Measurements from ENCODE around the gene PXT1. TPM values are rescaled to one million over a fixed set of nuclear protein-coding genes. Genes with fewer than 3 reads are reported as not detected.

Gene PXT1
- total and polyA plus RNA-seq, 2 experiments from 2014 or later = not detected

DNA sequence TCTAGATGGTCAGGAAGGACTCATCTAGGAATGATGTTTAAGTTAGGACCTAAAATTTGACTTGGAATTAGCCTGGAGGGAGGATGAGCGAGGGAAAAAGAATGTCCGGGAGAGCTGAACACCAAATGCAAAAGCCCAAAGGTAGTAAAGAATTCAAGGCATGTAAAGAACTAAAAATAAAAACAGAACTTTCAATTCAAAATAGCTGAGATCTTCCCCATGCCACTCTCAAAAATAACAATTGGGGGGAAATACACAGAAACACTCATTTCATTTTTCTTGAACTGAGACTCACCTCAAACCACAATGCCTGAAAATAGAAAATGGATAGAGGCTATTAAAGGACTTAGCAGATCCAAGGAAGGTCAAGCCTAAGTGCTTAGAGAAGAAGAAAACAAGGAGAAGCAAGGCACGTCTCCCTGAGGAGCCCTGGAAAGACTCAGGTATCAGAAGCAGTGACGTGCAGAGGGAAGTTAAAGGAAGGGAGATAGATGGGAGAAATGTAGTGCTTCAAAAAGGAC is 10.4 kb downstream of the PXT1 start:
- no peak overlapping the region for H2AFZ ChIP-seq
- no peaks in the 10 kb centered on the region for H3K79me2 ChIP-seq

DNA sequence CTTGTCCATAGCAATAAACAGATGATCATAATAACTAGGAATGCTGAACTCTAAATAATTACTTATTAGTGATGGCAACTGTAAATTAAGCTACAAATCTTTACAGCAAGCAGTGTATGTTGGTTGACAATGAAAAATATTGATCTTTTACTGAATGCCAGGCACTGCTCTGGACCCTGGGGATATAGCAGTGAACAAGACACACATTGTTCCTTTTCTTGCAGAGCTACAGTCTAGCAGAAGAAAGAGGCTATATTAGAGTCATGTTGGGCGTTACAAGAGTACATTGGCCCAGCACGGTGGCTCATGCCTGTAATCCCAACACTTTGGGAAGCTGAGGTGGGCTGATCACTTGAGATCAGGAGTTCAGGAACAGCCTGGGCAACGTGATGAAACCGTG is 11.5 kb downstream of the PXT1 start:
- Histone ChIP-seq H4K20me1 (ENCODE audit: insufficient read depth, poor library complexity, severe bottlenecking) (no peaks in the 10 kb centered on the region), H3K27me3 (no peaks in the 10 kb centered on the region), H2AFZ (no peak overlapping the region), H3K4me3 (no peak overlapping the region), H3K4me1 (ENCODE audit: insufficient read depth) (no peaks in the 10 kb centered on the region), H3K27ac (no peak overlapping the region), H3K9me3 (ENCODE audit: low read depth) (no peaks in the 10 kb centered on the region), H3K4me2 (no peak overlapping the region), H3K36me3 (replicated peaks; ENCODE audit: insufficient read depth, low read depth) (no peaks in the 10 kb centered on the region), H3K79me2 (no peaks in the 10 kb centered on the region), H3K9me2 (replicated peaks; ENCODE audit: insufficient read depth) (no peaks in the 10 kb centered on the region)
- no peak for TF ChIP-seq EZH2 (IDR thresholded peaks at IDR 0.05; ENCODE audit: borderline replicate concordance)
- no peak for DNase-seq (ENCODE audit: low spot score)
- 94% methylated on average over 4 of the region's 4 CpGs for WGBS (ENCODE audit: low lambda C conversion rate, missing lambda C conversion rate)

More for the DNA sequence above, 10.4 kb downstream of the PXT1 start:
- Histone ChIP-seq H3K27me3 (no peaks in the 10 kb centered on the region), H3K36me3 (replicated peaks; ENCODE audit: insufficient read depth, low read depth) (no peaks in the 10 kb centered on the region), H4K20me1 (ENCODE audit: insufficient read depth, poor library complexity, severe bottlenecking) (no peaks in the 10 kb centered on the region), H3K4me3 (no peak overlapping the region), H3K27ac (no peak overlapping the region), H3K9me2 (replicated peaks; ENCODE audit: insufficient read depth) (no peaks in the 10 kb centered on the region), H3K4me1 (ENCODE audit: insufficient read depth) (no peaks in the 10 kb centered on the region), H3K9me3 (ENCODE audit: low read depth) (no peaks in the 10 kb centered on the region), H3K4me2 (no peak overlapping the region)
- TF ChIP-seq EZH2 (IDR thresholded peaks at IDR 0.05; ENCODE audit: borderline replicate concordance) (no peak), EZH2phosphoT487 (IDR thresholded peaks at IDR 0.05; ENCODE audit: low read depth, severe bottlenecking, unreplicated experiment) (no peak)
- TF ChIP-seq, protein P1, sequence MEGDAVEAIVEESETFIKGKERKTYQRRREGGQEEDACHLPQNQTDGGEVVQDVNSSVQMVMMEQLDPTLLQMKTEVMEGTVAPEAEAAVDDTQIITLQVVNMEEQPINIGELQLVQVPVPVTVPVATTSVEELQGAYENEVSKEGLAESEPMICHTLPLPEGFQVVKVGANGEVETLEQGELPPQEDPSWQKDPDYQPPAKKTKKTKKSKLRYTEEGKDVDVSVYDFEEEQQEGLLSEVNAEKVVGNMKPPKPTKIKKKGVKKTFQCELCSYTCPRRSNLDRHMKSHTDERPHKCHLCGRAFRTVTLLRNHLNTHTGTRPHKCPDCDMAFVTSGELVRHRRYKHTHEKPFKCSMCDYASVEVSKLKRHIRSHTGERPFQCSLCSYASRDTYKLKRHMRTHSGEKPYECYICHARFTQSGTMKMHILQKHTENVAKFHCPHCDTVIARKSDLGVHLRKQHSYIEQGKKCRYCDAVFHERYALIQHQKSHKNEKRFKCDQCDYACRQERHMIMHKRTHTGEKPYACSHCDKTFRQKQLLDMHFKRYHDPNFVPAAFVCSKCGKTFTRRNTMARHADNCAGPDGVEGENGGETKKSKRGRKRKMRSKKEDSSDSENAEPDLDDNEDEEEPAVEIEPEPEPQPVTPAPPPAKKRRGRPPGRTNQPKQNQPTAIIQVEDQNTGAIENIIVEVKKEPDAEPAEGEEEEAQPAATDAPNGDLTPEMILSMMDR (IDR thresholded peaks at IDR 0.05; ENCODE audit: poor library complexity) = no peak
- 65% methylated on average over 4 of the region's 4 CpGs for WGBS (ENCODE audit: low lambda C conversion rate, missing lambda C conversion rate)
- no peak for DNase-seq (ENCODE audit: low spot score)

DNA sequence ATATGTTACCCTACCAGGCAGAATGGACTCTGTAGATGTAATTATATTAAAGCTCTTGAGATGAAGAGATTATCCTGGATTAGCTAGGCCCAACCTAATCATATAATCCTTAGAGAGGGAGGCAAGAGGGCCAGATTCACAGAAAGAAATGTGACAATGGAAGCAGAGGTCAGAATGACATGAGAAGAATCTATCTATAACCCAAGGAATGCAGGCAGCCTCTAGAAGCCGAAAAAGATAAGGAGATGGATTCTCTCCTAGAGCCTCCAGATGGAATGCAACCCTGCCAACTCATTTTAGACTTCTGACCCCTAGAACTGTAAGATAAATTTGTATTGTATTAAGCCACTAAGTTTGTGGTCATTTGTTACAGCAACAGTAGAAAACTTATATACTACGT is 12.3 kb downstream of the PXT1 start:
- 58% methylated on average over 2 of the region's 2 CpGs for WGBS (ENCODE audit: low lambda C conversion rate, missing lambda C conversion rate)
- H3K27ac ChIP-seq = no peak overlapping the region
- H3K4me2 ChIP-seq = no peak overlapping the region
- H3K36me3 ChIP-seq (replicated peaks; ENCODE audit: insufficient read depth, low read depth) = no peaks in the 10 kb centered on the region
- no peaks in the 10 kb centered on the region for H3K4me1 ChIP-seq (ENCODE audit: insufficient read depth)
- H3K27me3 ChIP-seq = no peaks in the 10 kb centered on the region
- H3K9me2 ChIP-seq (replicated peaks; ENCODE audit: insufficient read depth) = no peaks in the 10 kb centered on the region
- no peaks in the 10 kb centered on the region for H3K79me2 ChIP-seq
- H3K9me3 ChIP-seq (ENCODE audit: low read depth) = no peaks in the 10 kb centered on the region
- TF ChIP-seq, protein P1 (IDR thresholded peaks at IDR 0.05; ENCODE audit: poor library complexity) = no peak
- TF ChIP-seq EZH2 (IDR thresholded peaks at IDR 0.05; ENCODE audit: borderline replicate concordance) (no peak), EZH2phosphoT487 (IDR thresholded peaks at IDR 0.05; ENCODE audit: low read depth, severe bottlenecking, unreplicated experiment) (no peak)
- no peaks in the 10 kb centered on the region for H4K20me1 ChIP-seq (ENCODE audit: insufficient read depth, poor library complexity, severe bottlenecking)
- no peak for DNase-seq (ENCODE audit: low spot score)
- no peak overlapping the region for H2AFZ ChIP-seq
- no peak overlapping the region for H3K4me3 ChIP-seq

DNA sequence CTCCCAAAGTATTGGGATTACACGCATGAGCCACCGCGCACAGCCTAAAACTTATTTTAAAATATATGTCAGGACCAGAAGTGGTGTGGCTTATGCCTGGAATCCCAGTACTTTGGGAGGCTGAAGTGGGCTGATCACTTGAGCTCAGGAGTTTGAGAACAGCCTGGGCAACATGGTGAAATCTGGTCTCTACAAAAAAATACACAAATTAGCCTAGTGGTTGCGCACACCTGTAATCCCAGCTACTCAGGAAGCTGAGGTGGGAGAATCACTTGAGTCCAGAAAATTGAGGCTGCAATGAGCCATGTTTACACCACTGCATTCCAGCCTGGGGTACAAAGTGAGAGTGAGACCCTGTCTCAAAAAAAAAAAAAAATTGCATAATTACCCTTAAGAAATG is 13.7 kb downstream of the PXT1 start:
- H3K4me3 ChIP-seq = no peak overlapping the region
- no peak overlapping the region for H3K27ac ChIP-seq
- DNase-seq (ENCODE audit: low spot score) = no peak
- no peaks in the 10 kb centered on the region for H3K27me3 ChIP-seq
- H4K20me1 ChIP-seq (ENCODE audit: insufficient read depth, poor library complexity, severe bottlenecking) = no peaks in the 10 kb centered on the region
- H3K9me3 ChIP-seq (ENCODE audit: low read depth) = no peaks in the 10 kb centered on the region
- H3K4me1 ChIP-seq (ENCODE audit: insufficient read depth) = no peaks in the 10 kb centered on the region
- WGBS (ENCODE audit: low lambda C conversion rate, missing lambda C conversion rate) = 97% methylated on average over 4 of the region's 4 CpGs
- no peaks in the 10 kb centered on the region for H3K36me3 ChIP-seq (replicated peaks; ENCODE audit: insufficient read depth, low read depth)
- no peaks in the 10 kb centered on the region for H3K9me2 ChIP-seq (replicated peaks; ENCODE audit: insufficient read depth)
- no peaks in the 10 kb centered on the region for H3K79me2 ChIP-seq
- H2AFZ ChIP-seq = no peak overlapping the region
- no peak overlapping the region for H3K4me2 ChIP-seq
- TF ChIP-seq, protein P1 (IDR thresholded peaks at IDR 0.05; ENCODE audit: poor library complexity) = no peak
- TF ChIP-seq EZH2 (IDR thresholded peaks at IDR 0.05; ENCODE audit: borderline replicate concordance) (no peak), EZH2phosphoT487 (IDR thresholded peaks at IDR 0.05; ENCODE audit: low read depth, severe bottlenecking, unreplicated experiment) (no peak)
